ENCODE data around the gene MDP1.

Gene MDP1

DNA sequence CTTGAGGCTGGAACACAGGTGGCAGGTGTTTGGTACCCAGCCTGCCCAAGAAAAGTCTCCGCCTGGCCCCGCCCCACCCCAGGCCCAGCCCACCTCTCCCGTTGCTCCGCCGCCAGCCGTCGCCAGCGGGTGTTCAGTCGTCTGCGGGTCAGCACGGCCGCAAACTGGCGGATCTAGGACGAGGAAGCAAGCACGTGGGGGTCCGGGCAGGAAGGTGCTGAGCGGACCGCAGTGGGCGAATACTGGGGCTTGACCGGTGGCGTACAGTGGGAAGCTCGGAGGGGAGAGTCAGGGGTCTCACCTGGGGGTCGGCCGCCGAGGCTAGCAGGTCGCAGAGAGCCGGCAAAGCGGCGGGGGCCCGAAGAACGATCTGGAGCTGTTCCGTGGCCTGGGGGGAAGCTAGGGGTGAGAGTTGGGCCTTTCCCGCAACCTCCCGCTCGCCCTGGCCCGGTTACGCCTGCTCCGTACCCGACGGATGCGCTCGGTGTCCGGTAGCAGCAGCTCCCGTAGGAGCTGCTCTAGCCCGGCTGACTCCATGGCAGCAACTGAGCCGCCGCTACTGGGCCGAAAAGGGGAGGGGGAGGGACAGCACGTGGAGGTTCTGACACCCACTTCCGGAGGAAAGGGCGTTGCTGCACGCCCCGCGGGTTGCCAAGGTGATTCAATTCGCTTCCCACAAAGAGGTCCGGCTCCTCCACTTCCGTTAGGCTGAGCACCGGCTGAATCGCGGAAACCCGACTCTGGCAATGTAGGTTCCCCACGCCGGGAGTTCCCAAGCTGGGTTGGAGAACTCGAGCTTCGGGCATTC, 27.4 kb downstream of the MDP1 start, which contains the start of gene IPO4:
Gene IPO4 (minus strand): TSS at position 566 of the 808 bp plus-strand sequence. CDS start 29 bp downstream, at position 537.
- ATAC-seq: peak; percentile 92
- TF ChIP-seq ISL1 (CRISPR knock-in tag; IDR thresholded peaks at IDR 0.05) (no peak), PATZ1 (CRISPR knock-in tag; IDR thresholded peaks at IDR 0.05; ENCODE audit: borderline replicate concordance) (no peak), ZNF8 (CRISPR knock-in tag; IDR thresholded peaks at IDR 0.05) (0 out of 2 replicates have a peak, but pooled peaks have one; percentile 16)

DNA sequence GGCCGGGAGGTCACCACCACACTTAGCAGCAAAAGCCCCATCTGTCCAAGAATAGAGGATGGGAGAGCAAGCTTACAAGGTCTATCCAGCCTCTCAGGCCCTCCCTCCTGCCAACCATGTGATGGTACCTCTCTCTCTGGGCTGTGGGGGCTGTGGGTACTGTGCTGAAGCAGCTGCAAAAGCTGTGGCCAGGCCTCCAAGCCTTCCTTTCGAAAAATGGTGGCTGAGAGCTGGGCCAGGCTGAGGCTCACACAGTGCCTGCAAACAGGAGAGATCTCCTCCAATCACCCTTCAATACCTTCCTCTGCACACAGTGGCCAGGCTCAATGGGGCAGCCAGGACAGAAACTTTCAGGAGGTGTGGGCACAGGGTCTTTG, 28.3 kb downstream of the MDP1 start:
- TF ChIP-seq CSRNP3 (CRISPR knock-in tag; IDR thresholded peaks at IDR 0.05): no peak
- TF ChIP-seq ZNF8 (CRISPR knock-in tag; IDR thresholded peaks at IDR 0.05): no peak
- no peak for TF ChIP-seq OSR1 (CRISPR knock-in tag; IDR thresholded peaks at IDR 0.05)
- TF ChIP-seq ARNTL (CRISPR knock-in tag; IDR thresholded peaks at IDR 0.05; ENCODE audit: borderline replicate concordance, low read depth): no peak
- no peak for TF ChIP-seq SNAI2 (CRISPR knock-in tag; IDR thresholded peaks at IDR 0.05)
- no peak for TF ChIP-seq ZC3H10 (CRISPR knock-in tag; IDR thresholded peaks at IDR 0.05)
- TF ChIP-seq PPARA (CRISPR knock-in tag; IDR thresholded peaks at IDR 0.05; ENCODE audit: borderline replicate concordance): no peak
- TF ChIP-seq GLIS3 (CRISPR knock-in tag; IDR thresholded peaks at IDR 0.05): no peak
- no peak for ATAC-seq

DNA sequence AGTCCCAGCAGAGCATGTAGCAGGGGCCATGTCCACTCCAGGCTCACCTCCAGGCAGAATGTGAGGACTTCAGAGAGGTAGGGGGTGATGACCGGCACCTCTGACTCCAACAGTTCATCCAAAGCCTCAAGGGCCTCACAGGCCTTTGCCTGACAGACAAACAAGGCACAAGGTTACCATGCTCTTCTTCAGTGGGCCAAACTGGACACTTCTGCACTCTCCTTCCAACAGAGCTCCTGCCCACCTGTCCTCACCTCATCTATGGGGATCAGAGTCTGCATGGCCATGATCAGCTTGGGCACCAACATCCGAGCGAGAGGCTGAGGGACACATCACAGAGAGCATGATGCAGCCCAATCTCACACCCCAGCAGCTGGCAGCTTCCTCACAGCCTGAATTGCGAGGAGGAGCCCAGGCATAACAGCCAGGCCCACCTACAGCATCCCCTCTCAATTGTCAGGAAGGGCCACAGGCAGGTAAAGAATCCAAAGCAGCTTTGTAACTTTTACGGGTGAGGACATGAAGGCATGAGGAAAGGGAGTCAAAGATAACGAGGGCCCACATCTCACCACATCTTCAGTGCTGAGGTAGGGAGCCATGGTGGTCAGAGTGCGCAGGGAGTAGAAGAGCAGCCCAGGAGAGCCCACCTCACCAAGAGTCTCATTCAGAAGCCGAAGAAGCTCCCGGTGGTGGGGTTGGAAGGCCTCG, 28.9 kb downstream of the MDP1 start:
- no peak for ATAC-seq
- no peak for TF ChIP-seq CSDC2 (CRISPR knock-in tag; IDR thresholded peaks at IDR 0.05)
- TF ChIP-seq PPARA (CRISPR knock-in tag; IDR thresholded peaks at IDR 0.05; ENCODE audit: borderline replicate concordance): no peak
- no peak for TF ChIP-seq ZFP3 (CRISPR knock-in tag; IDR thresholded peaks at IDR 0.05)
- TF ChIP-seq BACH2 (CRISPR knock-in tag; IDR thresholded peaks at IDR 0.05; ENCODE audit: borderline replicate concordance): no peak
- TF ChIP-seq ZNF565 (CRISPR knock-in tag; conservative IDR thresholded peaks at IDR 0.05; ENCODE audit: low read depth): no peak
- no peak for TF ChIP-seq RARB (CRISPR knock-in tag; IDR thresholded peaks at IDR 0.05)
- no peak for TF ChIP-seq PATZ1 (CRISPR knock-in tag; IDR thresholded peaks at IDR 0.05; ENCODE audit: borderline replicate concordance)

- no peak for TF ChIP-seq RARB (CRISPR knock-in tag; IDR thresholded peaks at IDR 0.05)
- TF ChIP-seq CSDC2 (CRISPR knock-in tag; IDR thresholded peaks at IDR 0.05): no peak
- TF ChIP-seq ZNF70 (CRISPR knock-in tag; IDR thresholded peaks at IDR 0.05): no peak
- no peak for ATAC-seq
Measured at GRCh38 chr14:24185741-24186140, 30.1 kb downstream of the MDP1 start.

GRCh38 chr14:24185026-24185425, 30.8 kb downstream of the MDP1 start:
- no peak for TF ChIP-seq ZNF565 (CRISPR knock-in tag; conservative IDR thresholded peaks at IDR 0.05; ENCODE audit: low read depth)
- TF ChIP-seq, protein P1, sequence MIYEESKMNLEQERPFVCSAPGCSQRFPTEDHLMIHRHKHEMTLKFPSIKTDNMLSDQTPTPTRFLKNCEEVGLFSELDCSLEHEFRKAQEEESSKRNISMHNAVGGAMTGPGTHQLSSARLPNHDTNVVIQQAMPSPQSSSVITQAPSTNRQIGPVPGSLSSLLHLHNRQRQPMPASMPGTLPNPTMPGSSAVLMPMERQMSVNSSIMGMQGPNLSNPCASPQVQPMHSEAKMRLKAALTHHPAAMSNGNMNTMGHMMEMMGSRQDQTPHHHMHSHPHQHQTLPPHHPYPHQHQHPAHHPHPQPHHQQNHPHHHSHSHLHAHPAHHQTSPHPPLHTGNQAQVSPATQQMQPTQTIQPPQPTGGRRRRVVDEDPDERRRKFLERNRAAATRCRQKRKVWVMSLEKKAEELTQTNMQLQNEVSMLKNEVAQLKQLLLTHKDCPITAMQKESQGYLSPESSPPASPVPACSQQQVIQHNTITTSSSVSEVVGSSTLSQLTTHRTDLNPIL (CRISPR knock-in tag; IDR thresholded peaks at IDR 0.05; ENCODE audit: low read depth): no peak
- TF ChIP-seq ZC3H10 (CRISPR knock-in tag; IDR thresholded peaks at IDR 0.05): no peak
- no peak for TF ChIP-seq ARNTL (CRISPR knock-in tag; IDR thresholded peaks at IDR 0.05; ENCODE audit: borderline replicate concordance, low read depth)
- TF ChIP-seq TSHZ2 (CRISPR knock-in tag; IDR thresholded peaks at IDR 0.05): no peak
- TF ChIP-seq ZFP30 (CRISPR knock-in tag; IDR thresholded peaks at IDR 0.05): no peak
- TF ChIP-seq PATZ1 (CRISPR knock-in tag; IDR thresholded peaks at IDR 0.05; ENCODE audit: borderline replicate concordance): no peak
- ATAC-seq: no peak

Data from SK-N-SH treated with all-trans-retinoic acid at 6 μM for 48 hours (cell line).